GM19467 (cell line): ENCODE results near the gene LRCH3.

Source experiments
- ATAC-seq: cut with Tn5 transposase; IDR thresholded peaks from one replicate; pipeline ENCODE4 v1.9.1; 2021; ENCODE audit warnings: mild to moderate bottlenecking, moderate library complexity; ENCODE audit not compliant: unreplicated experiment

The LRCH3 gene

DNA sequence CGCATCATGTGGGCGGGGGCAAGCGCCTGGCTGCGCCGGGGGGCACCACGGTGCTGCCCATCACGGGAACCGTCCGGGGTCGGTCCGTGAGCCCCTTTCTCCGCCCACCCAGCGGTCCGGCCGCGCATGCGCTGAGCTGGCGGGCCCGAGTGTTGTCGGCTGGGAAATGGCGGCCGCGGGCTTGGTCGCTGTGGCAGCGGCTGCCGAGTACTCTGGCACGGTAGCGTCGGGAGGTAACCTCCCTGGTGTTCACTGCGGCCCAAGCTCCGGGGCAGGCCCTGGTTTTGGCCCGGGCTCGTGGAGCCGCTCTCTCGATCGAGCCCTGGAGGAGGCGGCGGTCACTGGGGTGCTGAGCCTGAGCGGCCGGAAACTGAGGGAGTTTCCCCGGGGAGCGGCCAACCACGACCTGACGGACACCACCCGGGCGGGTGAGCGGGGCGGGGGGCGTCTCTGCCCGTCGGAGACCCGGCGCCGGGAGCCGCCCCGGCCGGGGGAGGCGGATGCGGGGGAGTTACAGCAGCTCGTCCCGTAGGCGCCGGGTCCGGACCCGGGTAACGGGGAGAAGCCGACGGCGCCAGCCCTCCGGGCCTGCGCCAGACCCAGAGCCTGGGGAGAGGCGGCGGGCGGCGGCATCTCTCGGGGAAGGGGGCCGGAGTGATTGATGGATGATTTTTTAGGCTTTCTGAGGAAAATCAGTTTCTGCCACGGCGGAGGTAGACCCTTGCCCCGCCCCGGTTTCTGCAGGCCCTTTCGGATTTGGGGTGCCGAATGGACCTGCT is at the start of gene LRCH3:
Gene LRCH3, plus strand, starts transcription at position 142 of the 779 bp plus-strand sequence. Its CDS starts 25 bp downstream, at position 167.
- ATAC-seq: peak; percentile 75

DNA sequence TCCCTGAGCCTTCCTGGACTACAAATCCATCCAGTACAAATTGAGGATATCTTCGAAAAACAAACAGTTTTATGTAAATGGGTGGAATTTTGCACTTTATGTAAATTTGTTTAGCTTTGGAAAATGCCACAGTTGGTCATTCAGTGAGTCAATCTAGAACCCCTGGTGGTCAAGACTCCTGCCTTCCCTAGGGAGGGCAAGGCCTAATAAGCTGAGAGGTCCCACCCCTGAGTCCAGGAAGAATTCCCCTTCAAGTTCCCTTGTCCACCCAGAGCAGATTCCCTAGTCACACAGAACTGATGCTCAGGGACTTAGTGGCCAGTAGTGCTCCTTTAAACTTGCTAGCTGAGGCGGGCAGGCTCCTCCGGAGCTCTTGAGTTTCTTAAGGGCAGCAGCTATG is 48.3 kb upstream of the LRCH3 start:
- ATAC-seq: no peak

DNA sequence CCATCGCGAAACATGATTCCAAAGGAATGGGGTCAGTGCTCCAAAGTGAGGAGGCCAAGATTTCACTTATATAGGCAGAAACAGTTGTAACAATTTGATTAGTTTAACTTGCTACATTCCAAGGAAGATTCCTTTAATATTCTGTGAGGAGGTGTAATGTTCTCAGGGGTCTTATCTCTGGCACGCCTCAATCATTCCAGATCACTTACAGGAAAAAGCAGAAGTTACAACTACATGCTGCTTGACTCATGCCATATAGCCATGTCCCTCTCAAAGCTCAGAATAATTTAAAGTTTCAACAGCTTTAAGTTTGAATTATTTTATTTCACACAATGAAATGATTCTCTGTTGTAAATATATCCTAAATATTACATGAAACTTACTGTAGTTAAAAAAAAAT is 44.8 kb upstream of the LRCH3 start:
- ATAC-seq: no peak

DNA sequence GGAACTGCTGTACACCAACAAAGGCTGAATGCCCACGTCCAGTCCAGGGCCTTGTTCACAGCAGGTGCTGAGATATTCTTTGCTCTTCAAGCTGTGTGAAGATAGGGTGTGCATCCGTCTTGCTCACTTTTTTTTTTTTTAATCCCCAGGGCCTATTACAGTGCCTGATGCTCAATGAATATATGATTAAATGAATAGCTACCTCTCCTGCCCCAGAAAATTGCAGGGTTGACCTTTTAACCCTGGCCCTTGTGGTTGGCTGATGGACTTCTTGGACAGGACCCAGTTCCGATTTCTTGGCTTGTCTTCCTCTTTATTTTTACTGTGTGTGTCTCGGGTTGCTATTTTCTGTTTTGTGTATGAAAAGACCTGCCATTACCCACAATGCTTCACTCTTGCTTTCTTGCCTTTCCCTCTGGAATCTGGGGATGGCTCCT is 44.2 kb upstream of the LRCH3 start:
- no peak for ATAC-seq

DNA sequence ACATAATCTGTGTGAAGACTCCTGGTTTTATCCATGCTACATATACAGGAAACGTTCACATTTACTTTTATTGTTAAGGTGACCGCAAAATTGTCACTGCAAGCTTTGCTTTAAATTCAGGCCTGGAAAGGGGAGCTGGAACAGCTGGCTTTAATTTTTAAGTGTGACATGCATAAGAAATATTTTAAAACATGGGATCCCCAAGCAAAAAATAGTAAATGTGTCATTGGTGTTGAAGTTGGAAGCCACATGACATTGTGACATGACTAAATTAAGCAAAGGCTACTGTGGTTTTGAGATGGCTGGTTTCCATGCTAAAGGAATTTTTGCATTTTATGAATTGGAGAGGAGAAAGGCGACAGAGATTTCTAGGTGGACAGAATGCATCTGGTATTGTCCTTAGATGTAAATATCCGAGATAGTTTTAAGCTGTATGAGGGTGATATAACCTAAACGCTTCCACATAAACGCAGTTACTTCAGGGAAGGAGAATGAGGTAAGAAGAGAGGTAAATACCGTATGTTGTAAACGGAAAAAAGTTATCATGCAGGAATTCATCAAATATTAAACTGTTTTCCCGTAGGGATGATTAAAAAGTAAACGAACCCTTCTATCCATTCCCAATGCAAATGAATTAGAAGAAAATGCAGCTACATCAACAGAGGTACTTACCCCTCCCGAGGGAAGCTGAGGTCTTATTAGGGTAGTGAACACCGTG is 42.3 kb upstream of the LRCH3 start:
- no peak for ATAC-seq

DNA sequence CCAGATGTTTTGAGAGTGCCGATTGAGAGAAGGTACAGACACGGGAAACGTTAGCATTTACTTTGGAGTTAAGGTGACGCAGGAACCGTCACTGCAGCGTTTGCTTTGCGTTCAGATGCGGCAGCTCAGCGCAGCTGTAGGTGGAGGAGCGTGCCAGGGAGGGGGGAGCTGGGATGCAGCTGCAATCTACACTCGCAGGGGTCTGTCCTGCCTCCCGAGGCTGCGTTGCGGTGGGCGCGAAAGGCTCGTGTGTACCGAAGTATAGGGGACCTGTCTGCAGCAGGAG is 41.8 kb upstream of the LRCH3 start:
- peak; percentile 27 for ATAC-seq

DNA sequence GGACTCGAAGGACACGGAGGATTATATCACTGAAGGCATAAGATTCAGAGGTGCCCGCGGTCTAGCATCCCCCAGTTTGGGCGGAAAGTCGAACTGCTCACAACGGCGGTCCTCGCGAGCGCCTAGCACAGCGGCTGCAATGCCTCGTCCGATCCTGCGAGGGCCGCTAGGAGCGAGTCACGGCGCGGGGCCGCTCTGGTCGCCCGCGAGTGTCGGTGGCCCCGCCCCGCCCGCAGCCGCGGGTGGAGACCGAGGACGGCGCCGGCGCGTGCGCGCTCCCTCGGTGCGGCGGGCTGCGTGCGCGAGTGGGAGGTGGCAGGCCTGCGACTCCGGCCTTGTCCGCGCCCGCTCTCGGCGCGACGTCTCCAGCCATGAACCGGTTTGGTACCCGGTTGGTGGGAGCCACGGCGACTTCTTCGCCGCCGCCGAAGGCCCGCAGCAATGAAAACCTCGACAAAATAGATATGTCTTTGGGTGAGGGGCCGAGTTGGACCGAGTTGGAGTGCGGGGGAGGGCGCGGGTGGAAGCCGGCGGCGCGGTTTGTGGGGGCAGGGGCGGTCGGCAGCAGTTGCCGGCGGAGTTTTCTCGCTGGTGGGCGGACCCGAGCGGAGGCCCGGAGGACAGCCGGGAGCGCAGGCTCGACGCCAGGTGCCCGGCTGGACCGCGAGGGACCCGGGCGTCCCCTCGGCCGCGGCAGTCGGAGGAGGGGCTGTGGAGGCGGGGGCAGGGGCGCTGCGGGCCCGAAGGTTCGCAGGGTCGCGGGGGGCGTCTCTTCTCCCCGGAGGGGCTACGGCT is 41.3 kb upstream of the LRCH3 start, which contains the start of gene FYTTD1:
Gene FYTTD1, plus strand, starts transcription at position 283 of the 795 bp plus-strand sequence. Its CDS starts 89 bp downstream, at position 372.
- ATAC-seq: peak; percentile 77

DNA sequence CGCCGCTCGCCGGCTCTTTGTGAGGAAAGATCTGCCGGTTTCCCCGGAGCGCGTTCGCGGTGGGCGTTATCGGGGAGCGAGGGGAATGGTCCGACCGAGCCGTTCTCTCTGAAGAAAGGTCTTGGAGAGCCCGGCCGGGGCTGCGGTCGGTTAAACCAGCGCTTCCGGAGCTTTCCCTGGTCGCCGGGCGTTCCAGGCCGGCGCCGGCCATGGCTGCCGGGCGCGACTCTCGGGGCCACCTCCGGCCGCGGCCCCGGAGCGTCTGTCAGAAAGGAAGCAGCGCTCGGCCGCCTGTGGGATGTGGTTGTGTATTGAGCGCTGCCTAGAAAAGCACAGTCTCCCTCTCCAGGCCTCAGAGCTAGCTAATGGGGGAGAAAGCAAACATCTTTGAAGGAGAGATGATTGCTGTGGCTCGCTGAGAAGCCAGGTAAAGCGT is 40.6 kb upstream of the LRCH3 start:
- peak; percentile 37 for ATAC-seq

DNA sequence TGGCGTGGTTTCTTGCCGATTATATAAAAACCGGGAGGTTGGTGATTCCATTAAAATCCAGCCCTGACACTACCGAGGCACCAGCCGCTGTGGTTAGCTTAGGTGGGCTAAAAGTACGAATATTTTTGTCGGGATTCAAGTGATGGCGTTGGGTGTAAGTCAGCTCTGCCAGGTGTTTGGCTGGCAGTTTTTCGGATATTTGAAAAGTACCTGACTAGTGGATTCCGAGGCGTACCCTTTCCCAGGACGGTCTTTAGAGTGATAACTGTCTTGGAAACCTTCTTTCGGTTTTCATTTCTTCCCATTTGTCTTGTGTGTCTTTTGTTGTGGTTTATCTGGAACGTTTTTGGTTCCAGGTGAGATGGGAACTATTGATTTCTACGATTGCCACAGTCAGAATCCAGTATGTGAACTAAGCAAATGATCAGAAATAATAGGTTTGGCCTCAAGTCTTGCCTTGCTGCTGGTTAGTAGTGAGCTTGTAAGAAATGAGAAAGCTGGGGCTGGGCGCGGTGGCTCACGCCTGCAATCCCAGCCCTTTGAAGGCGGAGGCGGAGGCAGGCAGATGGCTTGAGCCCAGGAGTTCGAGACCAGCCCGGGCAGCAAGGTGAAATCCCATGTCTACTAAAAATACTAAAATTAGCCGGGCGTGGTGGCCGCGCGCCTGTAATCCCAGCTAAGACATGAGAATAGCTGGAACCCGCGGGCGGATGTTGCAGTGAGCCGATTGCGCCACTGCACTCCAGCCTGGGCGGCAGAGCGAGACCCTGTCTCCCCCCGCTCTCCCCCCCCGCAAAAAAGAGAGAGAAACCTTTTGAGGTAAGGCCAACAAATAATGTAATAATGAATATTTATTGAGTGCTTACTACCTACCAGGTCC is 40.0 kb upstream of the LRCH3 start:
- ATAC-seq: no peak

DNA sequence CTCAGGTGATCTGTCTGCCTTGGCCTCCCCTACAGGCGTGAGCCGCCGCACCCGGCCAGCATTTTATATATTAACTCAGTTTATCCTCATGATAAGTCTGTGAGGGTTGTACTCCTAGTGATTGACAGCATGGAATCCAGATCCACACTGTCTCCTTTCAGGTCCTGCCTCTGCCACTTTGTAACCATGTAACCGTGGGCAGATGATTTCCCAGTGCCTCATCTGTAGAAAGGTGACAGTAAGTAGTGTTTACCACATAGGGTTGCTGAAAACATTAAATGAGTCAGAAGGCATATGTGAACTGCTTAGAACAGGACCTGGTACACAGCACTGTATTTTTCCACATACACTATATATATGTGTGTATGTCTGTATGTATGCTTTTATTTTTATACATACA is 38.9 kb upstream of the LRCH3 start:
- no peak for ATAC-seq

DNA sequence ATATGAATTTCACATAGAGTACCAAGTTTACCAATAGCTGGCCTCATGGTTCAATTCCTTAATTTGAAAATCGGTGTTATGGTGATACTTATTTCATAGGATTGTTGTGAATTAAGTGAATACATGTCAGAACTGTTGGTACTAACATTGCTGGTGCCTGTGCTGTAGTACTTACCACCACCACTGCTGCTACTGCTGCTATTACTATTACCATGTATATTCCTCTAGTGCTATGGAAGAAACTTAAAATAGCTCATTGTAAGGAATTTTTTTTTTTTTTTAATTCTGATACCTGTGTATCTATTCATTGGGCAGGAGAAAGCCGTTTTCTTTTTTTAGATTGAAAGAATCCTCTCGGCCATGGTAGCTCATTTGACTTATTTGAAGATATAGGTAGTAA is 37.8 kb upstream of the LRCH3 start:
- no peak for ATAC-seq

DNA sequence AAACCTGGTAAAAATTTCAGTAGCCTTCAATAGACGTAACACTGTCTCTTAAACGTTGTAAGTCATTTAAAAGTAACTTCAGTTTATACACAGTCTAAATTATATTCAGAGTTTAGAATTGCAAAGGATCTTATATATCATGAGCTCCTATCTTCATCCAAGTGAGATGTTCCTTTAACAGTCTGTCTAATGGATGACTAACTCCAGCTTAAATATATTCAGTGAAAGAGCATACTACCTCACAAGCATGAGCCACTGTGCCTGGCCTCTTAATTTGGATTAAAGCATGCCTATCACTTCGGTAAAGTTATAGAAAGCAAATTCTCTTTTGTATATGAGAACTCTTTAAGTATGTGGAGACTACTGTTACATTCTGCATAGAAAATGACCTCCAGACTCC is 34.4 kb upstream of the LRCH3 start:
- ATAC-seq: no peak

DNA sequence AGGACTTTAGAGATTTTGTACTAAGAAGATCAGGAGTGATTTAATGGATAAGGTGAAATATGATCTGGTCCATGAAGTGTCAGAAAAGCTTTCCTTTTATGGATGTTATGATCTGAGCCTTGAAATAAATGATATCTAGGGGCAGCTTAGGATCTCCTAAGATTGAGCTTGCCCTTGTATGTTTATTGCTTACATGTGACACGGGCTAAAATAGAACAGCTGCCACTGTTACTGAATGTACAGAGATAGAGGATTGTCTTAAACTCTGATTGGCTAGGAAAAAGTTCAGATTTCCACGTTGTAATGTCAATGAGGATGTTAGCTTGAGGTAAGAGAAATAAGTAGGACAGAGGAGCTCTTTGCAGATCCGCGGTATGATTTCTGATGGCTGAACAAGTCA is 32.5 kb upstream of the LRCH3 start:
- no peak for ATAC-seq

DNA sequence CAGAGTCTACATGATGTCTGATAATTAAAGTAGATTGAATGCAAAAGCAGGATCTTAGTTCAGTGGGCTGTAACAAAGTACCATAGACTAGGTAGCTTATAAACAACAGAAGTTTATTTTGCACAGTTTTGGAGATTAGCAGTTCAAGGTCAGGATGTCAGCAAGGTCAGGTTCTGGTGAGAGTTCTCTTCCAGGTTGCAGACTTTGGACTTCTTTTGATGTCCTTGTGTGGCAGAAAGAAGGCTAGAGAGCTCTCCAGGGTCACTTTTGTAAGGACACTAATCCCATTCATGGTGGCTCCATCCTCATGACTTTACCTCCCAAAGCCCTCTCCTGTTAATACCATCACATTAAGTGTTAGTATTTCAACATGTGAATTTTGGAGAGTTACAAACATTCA is 29.3 kb upstream of the LRCH3 start:
- ATAC-seq: no peak

DNA sequence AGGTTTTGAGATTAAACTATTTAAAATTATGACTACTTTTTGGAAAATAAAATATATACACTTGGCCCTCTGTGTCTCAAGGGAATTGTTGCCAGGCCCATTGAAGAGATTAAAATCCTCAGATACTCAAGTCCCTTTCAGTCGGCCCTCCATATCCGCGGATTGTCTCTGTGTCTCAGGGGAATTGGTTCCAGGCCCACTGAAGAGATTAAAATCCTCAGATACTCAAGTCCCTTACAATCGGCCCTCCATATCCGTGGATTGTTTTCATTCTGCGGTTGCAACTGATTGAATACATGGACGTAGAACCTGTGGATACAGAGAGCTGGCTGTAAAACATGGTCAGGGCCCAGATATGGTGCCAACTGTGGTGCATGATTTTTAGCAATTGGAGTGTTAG is 15.7 kb upstream of the LRCH3 start:
- ATAC-seq: no peak

DNA sequence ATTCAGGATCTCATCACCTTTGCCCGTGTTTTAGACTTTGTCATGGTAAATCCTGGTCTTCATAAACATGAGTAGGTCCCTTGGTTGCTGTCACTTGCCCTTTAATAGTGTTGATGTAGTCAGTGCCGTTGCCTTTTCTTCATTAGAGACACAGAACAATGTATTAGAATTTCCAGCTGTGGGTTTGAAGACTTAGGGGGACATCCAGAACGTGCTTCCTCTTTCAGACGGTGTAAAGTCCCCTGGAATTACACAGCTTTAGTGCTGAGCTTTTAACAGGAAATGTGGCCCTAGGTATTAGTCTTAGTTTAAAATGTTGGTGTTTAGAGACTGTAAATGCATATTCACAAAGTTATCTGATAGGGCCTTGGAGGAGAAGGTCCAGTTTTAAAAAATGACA is 8.8 kb upstream of the LRCH3 start:
- no peak for ATAC-seq

DNA sequence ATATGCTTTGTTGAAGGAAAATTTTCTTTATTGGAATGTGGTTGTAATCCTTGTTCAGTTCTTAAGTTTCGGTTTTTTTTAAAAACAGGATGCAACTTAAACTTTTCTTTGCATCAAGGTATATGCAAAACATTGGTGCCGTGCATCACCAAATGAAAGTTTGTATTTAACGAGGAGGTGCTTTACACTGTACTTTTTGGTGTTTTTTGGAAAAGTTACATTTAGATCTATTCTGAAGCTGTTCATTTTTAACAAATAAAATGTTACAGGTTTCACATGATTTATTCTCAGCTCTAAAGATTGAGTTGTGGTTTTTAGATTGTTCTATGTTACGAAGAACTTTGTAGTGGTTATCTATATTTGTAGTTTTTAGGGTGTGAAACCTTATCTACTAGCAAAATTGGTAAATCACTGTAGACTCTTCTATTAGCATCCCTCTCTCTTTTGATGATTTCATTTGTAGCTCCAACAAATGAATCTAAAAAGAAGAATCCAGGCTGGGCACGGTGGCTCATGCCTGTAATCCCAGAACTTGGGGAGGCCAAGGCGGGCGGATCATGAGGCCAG is 7.0 kb upstream of the LRCH3 start:
- no peak for ATAC-seq

DNA sequence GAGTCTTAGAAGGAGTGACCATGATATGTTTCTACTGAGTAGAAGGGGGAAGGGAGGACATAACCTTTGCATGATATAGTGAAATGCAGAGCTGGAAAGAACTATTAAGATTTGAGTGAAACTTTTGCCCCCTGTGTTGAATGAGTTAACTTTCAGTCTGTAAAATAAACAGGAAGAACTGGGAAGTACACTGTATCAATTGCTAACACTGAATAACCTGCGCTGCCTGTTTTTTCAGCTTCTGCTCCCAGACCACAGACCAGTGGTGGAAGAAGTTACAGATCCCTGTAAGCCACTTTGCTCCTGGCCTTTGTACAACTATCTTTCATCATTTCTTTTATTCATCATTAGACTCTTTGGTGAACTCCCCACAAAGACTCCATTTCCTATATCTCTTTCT is 3.6 kb upstream of the LRCH3 start:
- ATAC-seq: no peak

DNA sequence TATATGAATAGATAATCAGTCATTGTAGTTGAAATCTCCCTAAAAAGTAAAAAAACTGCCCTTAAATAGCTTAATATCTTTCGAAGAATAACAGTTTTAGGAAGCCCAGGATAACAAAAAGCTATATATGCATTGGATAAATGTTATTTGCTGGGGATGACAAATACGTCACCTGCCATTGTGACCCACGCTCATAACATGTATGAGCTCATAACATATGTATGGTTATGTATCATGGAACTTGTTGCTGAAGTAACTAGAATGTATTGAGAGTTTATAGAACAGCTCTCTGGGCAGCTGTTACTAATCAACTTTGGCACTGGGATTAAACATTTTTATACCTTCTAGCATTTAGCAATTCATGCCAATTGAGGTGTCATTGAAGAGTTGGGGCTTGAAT is 1.7 kb upstream of the LRCH3 start:
- no peak for ATAC-seq

DNA sequence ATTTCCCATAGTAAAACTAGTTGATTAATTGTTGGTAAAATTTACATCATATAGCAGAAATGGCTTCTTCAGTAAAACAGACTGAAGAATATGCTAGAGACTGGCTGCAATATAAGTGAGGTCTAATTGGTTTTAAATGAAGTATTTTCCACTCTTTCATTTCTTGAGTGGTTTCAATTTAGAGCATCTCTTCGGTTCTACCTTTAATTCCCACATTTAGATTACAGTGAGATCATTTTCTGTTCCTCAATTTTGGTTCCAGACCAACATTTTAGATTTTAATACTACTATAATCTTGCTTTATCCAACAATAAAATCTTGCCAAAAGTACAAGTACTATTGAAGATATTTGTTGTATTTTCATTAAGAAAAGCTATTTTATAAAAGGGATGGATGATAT is 1.0 kb upstream of the LRCH3 start:
- ATAC-seq: no peak
